Neural cell (in vitro differentiated cells): ENCODE measurements around the gene KIF4A. TPM values are rescaled to one million over a fixed set of nuclear protein-coding genes. Genes with fewer than 3 reads are reported as not detected.

Source experiments
- H2AFZ ChIP-seq: fragments of 200-600, 300-800 bp; sonication (generic), shearing (Covaris generic); 2 replicates; pipeline ENCODE4 v1.6.0; 2014; ENCODE audit warnings: low read depth, mild to moderate bottlenecking, antibody characterized with exemption, low read length, moderate library complexity
- H3F3A ChIP-seq: fragments of 200-600 bp; shearing (Covaris generic); 2 replicates; pipeline ENCODE4 v1.6.1; 2016; ENCODE audit warnings: mild to moderate bottlenecking, moderate library complexity, mixed read lengths, antibody characterized with exemption, low read length; ENCODE audit not compliant: insufficient read depth, poor library complexity, severe bottlenecking
- H3K27ac ChIP-seq: fragments of 200-600, 300-800 bp; sonication (generic), shearing (Covaris generic); 2 replicates; pipeline ENCODE4 v1.5.1; 2014; ENCODE audit warnings: mild to moderate bottlenecking, low read length, moderate library complexity
- H3K27me3 ChIP-seq: fragments of 300-800, 200-600 bp; sonication (generic), shearing (Covaris generic); 2 replicates; pipeline ENCODE4 v1.6.0; 2014; ENCODE audit warnings: mild to moderate bottlenecking, low read depth, low read length, moderate library complexity; ENCODE audit not compliant: insufficient read depth
- H3K36me3 ChIP-seq: fragments of 300-800, 200-600 bp; sonication (generic), shearing (Covaris generic); 2 replicates; pipeline ENCODE4 v1.5.1; 2014; ENCODE audit warnings: mild to moderate bottlenecking, antibody characterized with exemption, low read length, moderate library complexity; ENCODE audit not compliant: insufficient read depth
- H3K4me2 ChIP-seq: fragments of 300-800, 200-600 bp; sonication (generic), shearing (Covaris generic); 2 replicates; pipeline ENCODE4 v1.6.0; 2014; ENCODE audit warnings: mild to moderate bottlenecking, low read length
- H3K4me3 ChIP-seq: fragments of 300-800, 200-600 bp; sonication (generic), shearing (Covaris generic); 2 replicates; pipeline ENCODE4 v1.5.1; 2014; ENCODE audit warnings: mild to moderate bottlenecking, low read length, moderate library complexity
- H3K79me2 ChIP-seq: fragments of 200-600 bp; shearing (Covaris generic); replicated peaks from 2 replicates; pipeline ENCODE4 v1.6.0; 2014; ENCODE audit warnings: mild to moderate bottlenecking, low read length, moderate library complexity; ENCODE audit not compliant: insufficient read depth
- H3K9ac ChIP-seq: fragments of 300-800, 200-600 bp; sonication (generic), shearing (Covaris generic); 2 replicates; pipeline ENCODE4 v1.6.1; 2016; ENCODE audit warnings: mild to moderate bottlenecking, low read length, mixed read lengths
- H3K9me2 ChIP-seq: fragments of 200-600 bp; shearing (Covaris generic); 2 replicates; pipeline ENCODE4 v1.6.1; 2016; ENCODE audit warnings: mild to moderate bottlenecking, low read length, mixed read lengths; ENCODE audit not compliant: insufficient read depth
- H3K9me3 ChIP-seq: fragments of 200-600, 300-800 bp; sonication (generic), shearing (Covaris generic); 2 replicates; pipeline ENCODE4 v1.6.1; 2016; ENCODE audit warnings: mild to moderate bottlenecking, mixed run types, low read length, moderate library complexity, mixed read lengths
- H4K20me1 ChIP-seq: fragments of 200-600 bp; shearing (Covaris generic); 2 replicates; pipeline ENCODE4 v1.6.1; 2016; ENCODE audit warnings: mild to moderate bottlenecking, mixed run types; ENCODE audit not compliant: insufficient read depth
- CTCF ChIP-seq: fragments of 450-650 bp; IDR thresholded peaks from 2 replicates; pipeline ENCODE4 v1.5.1; 2014; ENCODE audit warnings: antibody characterized with exemption, mild to moderate bottlenecking, moderate library complexity; ENCODE audit not compliant: poor library complexity, severe bottlenecking
- EP300 ChIP-seq: fragments of 450-650 bp; conservative IDR thresholded peaks from 2 replicates; pipeline ENCODE4 v1.6.1; 2014; ENCODE audit warnings: antibody characterized with exemption, mild to moderate bottlenecking, moderate library complexity; ENCODE audit not compliant: poor library complexity, severe bottlenecking
- EZH2 ChIP-seq: fragments of 200-600, 300-800 bp; shearing (Covaris generic), sonication (generic); IDR thresholded peaks from 2 replicates; pipeline ENCODE4 v1.6.1; 2014; ENCODE audit warnings: antibody characterized with exemption, low read length, borderline replicate concordance, mild to moderate bottlenecking; ENCODE audit not compliant: insufficient read depth, poor library complexity, severe bottlenecking
- MXI1 ChIP-seq: fragments of 450-650 bp; conservative IDR thresholded peaks from 2 replicates; pipeline ENCODE4 v1.6.1; 2014; ENCODE audit warnings: antibody characterized with exemption, mild to moderate bottlenecking; ENCODE audit not compliant: poor library complexity, severe bottlenecking
- POLR2AphosphoS5 ChIP-seq: IDR thresholded peaks from 2 replicates; pipeline ENCODE4 v1.6.1; 2012
- RAD21 ChIP-seq: fragments of 450-650 bp; conservative IDR thresholded peaks from 2 replicates; pipeline ENCODE4 v1.6.1; 2014; ENCODE audit warnings: antibody characterized with exemption, mild to moderate bottlenecking, moderate library complexity
- REST ChIP-seq: IDR thresholded peaks from 2 replicates; pipeline ENCODE4 v1.6.1; 2012; ENCODE audit warnings: borderline replicate concordance
- SMC3 ChIP-seq: fragments of 450-650 bp; conservative IDR thresholded peaks from 2 replicates; pipeline ENCODE4 v1.6.1; 2014; ENCODE audit warnings: antibody characterized with exemption, mild to moderate bottlenecking, moderate library complexity; ENCODE audit not compliant: poor library complexity
- TAF1 ChIP-seq: IDR thresholded peaks from 2 replicates; pipeline ENCODE4 v1.6.1; 2012; ENCODE audit warnings: low read depth
- polyA plus RNA-seq: library from polyadenylated mRNA; depleted of rRNA; stranded (reverse); fragments of >200 nt; gene quantifications from 2 replicates; pipeline ENCODE4 v1.2.3, GENCODE V29; 2014

Gene KIF4A
- polyA plus RNA-seq, 1 donor from 2014 or later: 1.1 TPM

- Histone ChIP-seq H3K9me3 (no peaks in the 10 kb centered on the region), H3K4me2 (no peak overlapping the region), H3K79me2 (no peaks in the 10 kb centered on the region), H3F3A (no peaks in the 10 kb centered on the region), H2AFZ (no peak overlapping the region), H3K27me3 (no peaks in the 10 kb centered on the region), H3K9ac (no peak overlapping the region), H3K27ac (no peak overlapping the region), H3K4me3 (no peak overlapping the region), H3K36me3 (no peaks in the 10 kb centered on the region), H4K20me1 (no peaks in the 10 kb centered on the region), H3K9me2 (no peaks in the 10 kb centered on the region)
- TF ChIP-seq SMC3 (no peak), CTCF (no peak), REST (no peak), EZH2 (no peak), EP300 (no peak), MXI1 (no peak), POLR2AphosphoS5 (no peak), RAD21 (no peak), TAF1 (no peak)
Measured at GRCh38 chrX:70257423-70258288, 32.2 kb upstream of the KIF4A start.

DNA sequence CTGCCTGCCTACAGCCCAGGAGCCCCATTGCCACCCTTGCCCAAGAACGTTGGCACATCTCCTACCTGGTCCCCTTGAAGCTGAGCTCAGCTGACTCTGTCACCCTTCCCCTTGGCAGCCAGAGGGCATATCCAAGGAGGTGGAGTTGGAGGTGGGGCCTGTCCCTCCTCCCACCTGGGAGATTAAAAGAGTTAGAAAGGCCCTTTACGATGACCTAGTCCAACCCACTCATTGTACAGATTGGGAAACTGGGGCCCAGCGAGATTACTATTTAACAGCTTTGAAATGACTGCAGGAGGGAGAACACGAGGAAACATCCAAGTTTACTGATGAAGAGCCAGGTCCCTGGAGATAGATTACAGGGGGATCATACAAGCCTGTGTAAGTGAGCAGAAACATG lies 29.8 kb upstream of the KIF4A start, which contains the start of gene P2RY4:
TSS of gene P2RY4 (minus strand) at position 101 of the 400 bp plus-strand sequence. CDS start 580 bp downstream, outside the sequence.
- no peaks in the 10 kb centered on the region for H3K79me2 ChIP-seq
- H3K27me3 ChIP-seq: no peaks in the 10 kb centered on the region
- no peak within 1 kb of the TSS for H3K4me3 ChIP-seq
- no peaks in the 10 kb centered on the region for H3F3A ChIP-seq
- H3K9me3 ChIP-seq: no peaks in the 10 kb centered on the region
- no peaks in the 10 kb centered on the region for H3K36me3 ChIP-seq
- H4K20me1 ChIP-seq: no peaks in the 10 kb centered on the region
- no peaks in the 10 kb centered on the region for H3K9me2 ChIP-seq
- TF ChIP-seq EP300: no peak
- TF ChIP-seq REST: no peak
- no peak for TF ChIP-seq SMC3
- no peak for TF ChIP-seq CTCF
- TF ChIP-seq POLR2AphosphoS5: no peak
- no peak for TF ChIP-seq RAD21
- no peak for TF ChIP-seq TAF1
- TF ChIP-seq MXI1: no peak
- TF ChIP-seq EZH2: no peak
- H3K4me2 ChIP-seq: no peak within 1 kb of the TSS
- H2AFZ ChIP-seq: no peak within 1 kb of the TSS
- H3K9ac ChIP-seq: no peak within 1 kb of the TSS
- H3K27ac ChIP-seq: no peak within 1 kb of the TSS
